ENCODE data around the gene SPG7.

SPG7 gene

GRCh38 chr16:89519881-89520280, 11.7 kb downstream of the SPG7 start:
- DNase-seq: no peak

DNA sequence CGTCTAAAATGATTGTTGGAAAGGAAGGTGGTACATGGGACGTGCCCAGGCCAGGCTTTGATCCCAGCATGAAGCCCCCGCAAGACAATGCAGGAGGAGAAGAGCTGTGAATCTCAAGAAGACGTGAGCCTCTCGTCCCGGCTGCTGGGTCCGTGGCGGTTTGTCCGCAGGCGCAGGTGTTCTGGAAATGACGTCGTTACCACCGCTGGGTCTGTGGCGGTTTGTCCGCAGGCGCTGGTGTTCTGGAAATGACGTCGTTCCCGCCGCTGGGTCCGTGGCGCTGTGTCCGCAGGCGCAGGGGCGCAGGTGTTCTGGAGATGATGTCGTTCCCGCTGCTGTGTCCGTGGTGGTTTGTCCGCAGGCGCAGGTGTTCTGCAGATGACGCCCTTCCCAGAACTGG, 14.1 kb downstream of the SPG7 start:
- no peak for DNase-seq

DNA sequence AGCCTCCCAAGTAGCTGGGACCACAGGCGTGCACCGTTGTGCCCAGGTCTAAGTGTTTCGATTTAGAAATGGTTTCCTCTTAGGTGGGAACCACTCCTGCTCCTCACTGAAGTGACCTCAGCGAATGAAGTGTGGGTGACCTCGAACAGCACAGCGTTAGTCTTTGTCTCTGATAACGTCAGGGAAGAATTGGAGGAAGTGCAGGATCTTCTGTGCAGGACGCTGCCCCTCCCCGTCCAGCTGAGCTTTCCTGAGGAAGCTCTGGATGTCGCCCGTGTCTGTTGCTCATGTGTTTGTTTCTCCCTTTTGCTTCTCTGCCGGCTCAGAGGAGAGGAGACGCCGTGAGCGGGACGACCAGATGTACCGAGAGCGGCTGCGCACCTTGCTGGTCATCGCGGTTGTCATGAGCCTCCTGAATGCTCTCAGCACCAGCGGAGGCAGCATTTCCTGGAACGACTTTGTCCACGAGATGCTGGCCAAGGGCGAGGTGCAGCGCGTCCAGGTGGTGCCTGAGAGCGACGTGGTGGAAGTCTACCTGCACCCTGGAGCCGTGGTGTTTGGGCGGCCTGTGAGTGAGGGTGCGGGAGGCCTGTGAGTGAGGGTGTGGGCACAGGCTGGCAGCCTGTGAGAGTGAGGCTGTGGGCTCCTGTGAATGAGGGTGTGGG, 15.6 kb downstream of the SPG7 start:
- DNase-seq: no peak

GRCh38 chr16:89525146-89525913, 17.1 kb downstream of the SPG7 start:
- no peak for DNase-seq

DNA sequence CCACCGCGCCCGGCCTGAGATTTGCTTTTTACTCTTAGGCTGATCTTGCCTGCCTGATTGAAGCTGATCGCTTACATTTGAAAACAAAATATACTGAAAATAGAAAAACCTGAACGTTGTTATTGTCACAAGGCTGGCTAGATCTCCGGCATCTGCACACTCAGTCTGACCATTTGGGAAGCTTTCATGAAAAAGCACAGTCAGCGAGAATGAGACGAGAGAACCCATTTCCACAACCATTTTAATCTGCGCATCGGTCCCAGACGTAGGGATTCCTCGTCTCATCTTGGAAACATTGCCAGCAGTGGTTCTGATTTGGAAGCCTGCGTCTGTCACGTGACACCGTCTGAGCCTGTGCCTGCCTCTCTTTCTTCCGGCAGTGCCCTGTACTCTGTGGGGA, 20.9 kb downstream of the SPG7 start:
- DNase-seq: no peak

- DNase-seq: no peak
Measured at GRCh38 chr16:89530401-89531381, 22.5 kb downstream of the SPG7 start.

GRCh38 chr16:89531821-89532526, 23.8 kb downstream of the SPG7 start:
- DNase-seq: no peak

GRCh38 chr16:89534252-89534756, 26.1 kb downstream of the SPG7 start:
- DNase-seq: peak; percentile 48 to 76

DNA sequence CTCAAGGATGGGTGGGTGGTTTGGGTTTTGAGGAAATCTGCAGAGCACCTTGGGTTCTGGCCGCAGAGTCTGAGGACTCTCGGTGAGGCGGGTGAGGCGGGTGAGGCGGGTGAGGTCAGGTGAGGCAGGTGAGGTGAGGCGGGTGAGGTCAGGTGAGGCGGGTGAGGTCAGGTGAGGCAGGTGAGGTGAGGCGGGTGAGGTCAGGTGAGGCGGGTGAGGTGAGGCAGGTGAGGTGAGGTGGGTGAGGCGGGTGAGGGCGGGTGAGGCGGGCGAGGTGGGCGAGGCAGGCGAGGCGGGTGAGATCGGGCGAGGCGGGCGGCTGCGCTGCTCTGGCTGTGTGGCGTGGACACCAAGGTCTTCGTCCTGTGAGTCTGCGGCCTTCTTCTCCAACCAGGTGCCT, 28.2 kb downstream of the SPG7 start:
- no peak for DNase-seq

DNA sequence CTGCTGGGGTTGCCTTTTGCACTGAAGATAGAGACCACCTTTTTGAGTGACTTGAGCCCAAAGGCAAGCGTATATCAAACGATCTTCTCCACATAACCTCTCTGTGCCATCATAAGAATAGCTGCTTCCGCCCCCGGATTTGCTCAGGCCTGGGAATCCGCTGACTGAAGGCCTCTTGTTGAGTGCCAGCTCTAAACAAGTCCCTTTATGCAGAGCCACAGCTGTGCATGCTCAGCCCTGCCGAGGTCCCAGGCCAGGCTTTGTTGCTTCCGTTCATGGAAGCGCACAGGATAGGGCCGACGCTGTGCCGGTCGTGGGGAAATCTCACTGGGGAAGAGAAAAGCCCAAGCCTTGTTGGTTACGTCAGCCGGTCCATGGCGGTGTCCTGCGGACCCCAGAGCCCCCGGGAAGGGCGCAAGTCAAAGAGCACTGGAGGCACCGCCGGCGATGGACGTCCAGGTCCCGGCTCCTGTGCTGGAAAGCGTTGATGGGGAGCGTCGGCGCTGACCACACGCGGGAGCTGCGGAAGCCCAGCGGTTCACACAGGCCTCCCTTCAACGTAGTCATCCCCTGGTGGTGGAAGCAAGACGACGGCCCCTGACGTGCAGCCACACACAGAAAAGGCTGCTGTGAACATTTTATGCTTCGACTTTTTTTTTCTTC, 28.8 kb downstream of the SPG7 start:
- no peak for DNase-seq

- no peak for DNase-seq
Measured at GRCh38 chr16:89537549-89537925, 29.3 kb downstream of the SPG7 start.

GRCh38 chr16:89538286-89538685, 30.1 kb downstream of the SPG7 start:
- DNase-seq: no peak

DNA sequence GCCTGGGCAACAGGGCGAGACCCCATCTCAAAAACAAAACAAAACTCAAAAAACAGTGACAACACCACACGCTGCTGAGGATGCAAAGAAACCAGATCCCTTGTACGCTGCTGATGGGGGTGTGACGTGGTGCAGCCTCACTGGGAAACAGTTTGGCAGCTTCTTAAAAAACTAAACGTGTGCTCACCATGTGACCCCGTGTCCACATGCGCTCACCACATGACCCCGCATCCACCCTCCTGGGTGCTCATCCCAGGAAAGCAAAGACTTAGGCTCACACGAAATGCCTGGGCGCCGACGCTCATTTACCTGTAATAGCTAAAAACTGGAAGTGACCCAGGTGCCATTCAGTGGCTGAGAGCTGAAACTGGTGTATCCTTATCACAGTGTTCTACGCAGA, 32.4 kb downstream of the SPG7 start:
- DNase-seq: no peak

DNA sequence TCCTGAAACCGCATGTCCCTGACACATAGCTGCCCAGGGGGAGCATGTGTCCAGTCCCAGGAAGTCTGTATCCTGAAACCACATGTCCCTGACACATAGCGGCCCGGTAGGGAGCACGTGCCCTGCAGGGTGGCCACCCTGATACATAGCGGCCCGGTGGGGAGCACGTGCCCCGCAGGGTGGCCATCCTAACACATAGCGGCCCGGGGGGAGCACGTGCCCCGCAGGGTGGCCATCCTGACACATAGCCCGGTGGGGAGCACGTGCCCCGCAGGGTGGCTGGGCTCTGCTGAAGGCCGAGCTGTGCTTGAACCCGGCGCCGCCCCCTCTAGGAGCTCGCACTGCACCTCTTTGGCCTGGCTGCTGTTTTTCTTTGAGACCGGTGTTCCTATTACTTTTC, 33.6 kb downstream of the SPG7 start:
- DNase-seq: no peak

DNA sequence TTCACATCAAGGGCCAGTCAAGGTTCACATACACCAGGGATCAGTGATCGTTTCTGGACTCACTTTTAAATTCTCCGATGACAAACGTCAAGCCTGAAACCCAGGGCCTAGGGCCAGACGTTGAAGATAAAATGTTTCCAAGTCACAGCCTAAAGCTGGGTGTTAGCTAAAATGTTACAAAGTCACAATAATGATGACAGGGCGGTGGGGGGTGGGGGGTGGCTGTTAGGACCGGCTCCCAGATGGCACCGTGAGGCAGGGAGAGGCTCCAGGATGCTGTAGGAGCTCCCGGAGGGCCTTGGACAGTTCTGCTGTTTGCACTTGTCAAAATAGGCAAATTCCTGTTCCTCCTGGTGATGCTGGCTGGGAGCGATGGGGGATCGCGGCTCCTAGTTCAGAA, 35.9 kb downstream of the SPG7 start:
- no peak for DNase-seq

DNA sequence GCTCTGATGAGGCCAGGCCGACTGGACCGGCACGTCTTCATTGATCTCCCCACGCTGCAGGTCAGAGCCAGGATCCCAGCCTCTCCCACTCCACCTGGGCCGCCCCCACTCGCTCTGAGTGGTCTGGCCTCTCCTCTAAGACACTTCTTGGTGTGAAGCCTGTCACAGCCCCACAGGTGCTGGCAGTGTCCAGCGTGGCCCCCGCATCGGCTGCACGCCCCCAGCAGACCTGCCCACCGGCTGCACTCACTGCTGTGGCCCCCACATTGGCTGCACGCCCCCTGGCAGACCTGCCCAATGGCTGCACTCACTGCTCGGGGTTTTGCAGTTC, 36.5 kb downstream of the SPG7 start:
- no peak for DNase-seq

GRCh38 chr16:89545044-89545830, 37.0 kb downstream of the SPG7 start:
- DNase-seq: no peak

DNA sequence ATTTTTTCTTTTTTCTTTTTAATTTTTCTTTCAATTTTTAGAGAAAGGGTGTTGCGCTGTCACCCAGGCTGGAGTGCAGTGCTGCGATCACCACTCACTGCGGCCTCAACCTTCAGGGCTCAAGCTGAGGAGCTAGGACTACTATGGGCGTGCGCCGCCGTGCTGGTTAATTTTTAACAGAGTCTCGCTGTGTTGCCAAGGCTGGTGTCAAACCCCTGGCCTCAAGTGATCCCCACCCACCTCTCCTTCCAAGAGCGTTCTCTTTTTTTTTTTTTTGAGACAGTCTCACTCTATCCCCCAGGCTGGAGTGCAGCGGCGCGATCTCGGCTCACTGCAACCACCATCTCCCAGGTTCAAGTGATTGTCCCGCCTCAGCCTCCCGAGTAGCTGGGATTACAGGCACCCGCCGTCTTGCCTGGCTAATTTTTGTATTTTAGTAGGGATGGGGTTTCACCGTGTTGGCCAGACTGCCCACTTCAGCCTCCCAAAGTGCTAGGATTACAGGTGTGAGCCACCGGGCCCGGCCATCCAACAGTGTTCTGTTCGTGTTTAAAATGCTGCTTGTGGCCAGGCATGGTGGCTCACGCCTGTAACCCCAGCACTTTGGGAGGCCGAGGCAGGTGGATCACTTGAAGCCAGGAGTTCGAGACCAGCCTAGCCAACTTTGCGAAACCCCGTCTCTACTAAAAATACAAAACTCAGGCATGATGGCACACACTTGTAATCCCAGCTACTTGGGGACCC, 37.8 kb downstream of the SPG7 start:
- DNase-seq: no peak

DNA sequence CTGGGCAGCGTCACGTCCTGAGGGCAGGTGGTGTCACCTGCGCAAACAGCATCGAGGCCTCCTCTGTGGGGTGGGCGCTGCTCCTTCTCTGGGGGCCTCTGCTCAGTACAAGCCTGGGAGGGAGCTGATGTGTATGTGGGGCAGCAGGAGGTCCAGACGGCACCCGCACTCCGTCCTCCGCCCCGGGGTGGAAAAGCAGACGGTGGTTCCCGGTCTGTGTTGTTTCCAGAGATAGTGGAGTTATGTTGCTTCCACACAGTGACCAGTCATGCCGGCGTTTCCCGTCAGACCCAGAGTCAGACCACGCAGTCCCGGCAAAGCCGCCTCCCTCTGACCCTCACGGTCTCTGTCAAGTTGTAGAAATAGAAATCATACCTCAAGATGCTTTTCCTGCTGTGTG, 38.6 kb downstream of the SPG7 start:
- no peak for DNase-seq

DNA sequence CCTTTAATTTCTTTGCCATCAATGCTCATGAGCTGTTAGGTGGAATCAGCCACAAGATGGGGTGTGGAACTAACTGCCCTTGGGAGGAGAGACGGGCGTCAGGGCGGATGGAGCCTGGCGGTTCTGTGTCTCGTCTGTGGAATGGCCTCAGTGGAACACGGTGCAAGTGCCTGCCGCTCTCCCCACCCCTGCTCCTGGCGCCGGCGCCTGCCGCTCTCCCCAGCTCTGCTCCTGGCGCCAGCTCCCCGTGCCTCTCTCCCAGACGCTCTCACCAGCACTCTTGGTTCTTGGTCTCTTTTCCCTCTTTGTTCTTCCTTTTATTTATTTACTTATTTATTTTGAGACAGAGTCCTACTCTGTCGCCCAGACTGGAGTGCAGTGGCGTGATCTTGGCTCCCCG, 39.1 kb downstream of the SPG7 start:
- DNase-seq: no peak

DNA sequence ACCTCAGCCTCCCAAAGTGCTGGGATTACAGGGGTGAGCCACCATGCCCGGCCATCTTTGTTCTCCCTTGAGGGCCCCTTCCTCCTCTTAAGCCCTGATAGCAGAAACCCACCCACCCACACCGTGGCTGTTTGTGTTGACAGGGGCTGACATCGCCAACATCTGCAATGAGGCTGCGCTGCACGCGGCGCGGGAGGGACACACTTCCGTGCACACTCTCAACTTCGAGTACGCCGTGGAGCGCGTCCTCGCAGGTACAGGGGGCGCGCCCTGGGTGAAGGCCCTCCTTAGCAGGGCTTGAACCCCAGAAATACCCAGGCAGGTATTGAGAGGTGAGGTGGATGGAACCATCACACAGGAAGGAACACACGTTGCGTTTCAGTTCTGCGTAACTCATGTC, 39.7 kb downstream of the SPG7 start:
- no peak for DNase-seq

Measured in CD4-positive, alpha-beta T cell treated with Interleukin-4 for 1 hour (primary cell).